ENCODE data around the gene CA5A. TPM values are rescaled to one million over a fixed set of nuclear protein-coding genes. Genes with fewer than 3 reads are reported as not detected.

The CA5A gene
- total RNA-seq, 4 donors from 2014 or later = not detected

DNA sequence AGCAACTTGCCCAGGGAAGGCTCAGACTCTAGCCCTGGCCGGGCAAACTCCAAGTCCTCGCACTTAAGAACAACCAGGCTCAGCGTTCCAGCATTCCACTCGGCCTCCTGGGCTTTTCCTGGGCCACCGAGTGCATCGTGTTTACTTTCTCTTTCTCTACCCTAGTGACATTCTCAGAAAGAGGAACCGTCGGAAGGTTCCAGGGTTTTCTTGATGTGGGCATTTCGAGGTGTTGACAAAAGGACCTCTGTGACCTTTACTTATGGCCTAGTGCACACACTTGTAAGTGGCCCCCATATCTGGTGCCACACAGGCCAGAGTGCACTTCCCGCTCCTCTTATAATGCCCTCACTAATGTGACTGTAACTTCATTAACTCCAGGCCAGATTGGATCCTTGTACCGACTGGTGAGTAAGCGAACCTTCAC is 11.8 kb upstream of the CA5A start:
- 82% methylated on average over 12 of the region's 12 CpGs for WGBS
- no peak for TF ChIP-seq POLR2A (IDR thresholded peaks at IDR 0.05; ENCODE audit: low read depth)
- TF ChIP-seq EP300 (IDR thresholded peaks at IDR 0.05) = no peak
- TF ChIP-seq, protein P1, sequence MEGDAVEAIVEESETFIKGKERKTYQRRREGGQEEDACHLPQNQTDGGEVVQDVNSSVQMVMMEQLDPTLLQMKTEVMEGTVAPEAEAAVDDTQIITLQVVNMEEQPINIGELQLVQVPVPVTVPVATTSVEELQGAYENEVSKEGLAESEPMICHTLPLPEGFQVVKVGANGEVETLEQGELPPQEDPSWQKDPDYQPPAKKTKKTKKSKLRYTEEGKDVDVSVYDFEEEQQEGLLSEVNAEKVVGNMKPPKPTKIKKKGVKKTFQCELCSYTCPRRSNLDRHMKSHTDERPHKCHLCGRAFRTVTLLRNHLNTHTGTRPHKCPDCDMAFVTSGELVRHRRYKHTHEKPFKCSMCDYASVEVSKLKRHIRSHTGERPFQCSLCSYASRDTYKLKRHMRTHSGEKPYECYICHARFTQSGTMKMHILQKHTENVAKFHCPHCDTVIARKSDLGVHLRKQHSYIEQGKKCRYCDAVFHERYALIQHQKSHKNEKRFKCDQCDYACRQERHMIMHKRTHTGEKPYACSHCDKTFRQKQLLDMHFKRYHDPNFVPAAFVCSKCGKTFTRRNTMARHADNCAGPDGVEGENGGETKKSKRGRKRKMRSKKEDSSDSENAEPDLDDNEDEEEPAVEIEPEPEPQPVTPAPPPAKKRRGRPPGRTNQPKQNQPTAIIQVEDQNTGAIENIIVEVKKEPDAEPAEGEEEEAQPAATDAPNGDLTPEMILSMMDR (IDR thresholded peaks at IDR 0.05) = no peak
- no peak for TF ChIP-seq POLR2AphosphoS5 (IDR thresholded peaks at IDR 0.05)
- Histone ChIP-seq H3K4me1 (peaks cover 24 to 29% (median 25%) of the 10 kb centered on the region in 4 donors), H3K27me3 (no peaks in the 10 kb centered on the region), H3K36me3 (peaks cover 0 to under 1% (median 0%) of the 10 kb centered on the region in 4 donors), H3K9me3 (no peaks in the 10 kb centered on the region), H3K27ac (replicated peaks in 1 of 4) (no peak overlapping the region), H3K4me3 (no peak overlapping the region)
- intact Hi-C loops (cut with DNase I) = no loop called here
- no peak for DNase-seq (ENCODE audit: extremely low spot score)

DNA sequence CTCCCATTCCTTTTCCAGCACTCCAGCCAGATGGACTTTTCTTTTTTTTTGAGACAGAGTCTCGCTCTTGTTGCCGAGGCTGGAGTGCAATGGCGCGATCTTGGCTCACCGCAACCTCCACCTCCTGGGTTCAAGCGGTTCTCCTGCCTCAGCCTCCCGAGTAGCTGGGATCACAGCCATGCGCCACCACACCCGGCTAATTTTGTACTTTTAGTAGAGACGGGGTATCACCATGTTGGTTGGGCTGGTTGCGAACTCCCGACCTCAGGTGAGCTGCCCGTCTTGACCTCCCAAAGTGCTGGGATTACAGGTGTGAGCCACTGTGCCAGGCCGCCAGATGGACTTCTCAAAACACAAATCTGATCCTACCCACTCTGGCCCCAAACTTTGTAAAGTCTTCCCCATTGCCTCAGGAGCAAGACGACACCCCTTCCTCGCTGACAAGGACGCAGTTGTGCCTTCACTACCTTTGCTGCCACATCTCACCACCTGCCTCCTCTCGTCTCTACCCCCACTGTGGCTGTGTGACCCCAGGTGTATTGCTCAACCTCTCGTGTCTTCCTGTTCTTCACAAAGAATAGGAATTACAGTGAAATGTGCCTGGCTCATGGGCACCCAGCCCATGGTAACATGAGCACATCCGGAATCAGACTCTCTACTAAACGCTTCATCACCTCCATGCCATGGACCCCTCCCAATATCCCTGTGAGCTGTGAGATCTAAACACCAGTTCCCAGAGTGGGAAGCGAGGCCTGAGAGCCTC is 11.2 kb upstream of the CA5A start:
- 92% methylated on average over 22 of the region's 22 CpGs for WGBS
- peaks cover 18 to 23% (median 19%) of the 10 kb centered on the region in 4 donors for H3K4me1 ChIP-seq
- TF ChIP-seq EP300 (IDR thresholded peaks at IDR 0.05) (no peak), POLR2AphosphoS5 (IDR thresholded peaks at IDR 0.05) (no peak), POLR2A (IDR thresholded peaks at IDR 0.05; ENCODE audit: low read depth) (no peak)
- TF ChIP-seq, protein P1 (IDR thresholded peaks at IDR 0.05) = no peak
- H3K9me3 ChIP-seq = no peaks in the 10 kb centered on the region
- DNase-seq (ENCODE audit: extremely low spot score) = no peak
- H3K36me3 ChIP-seq = no peaks in the 10 kb centered on the region
- H3K27me3 ChIP-seq = no peaks in the 10 kb centered on the region
- H3K27ac ChIP-seq (replicated peaks in 1 of 4) = no peak overlapping the region
- intact Hi-C loops (cut with DNase I) = no loop called here
- H3K4me3 ChIP-seq = no peak overlapping the region

DNA sequence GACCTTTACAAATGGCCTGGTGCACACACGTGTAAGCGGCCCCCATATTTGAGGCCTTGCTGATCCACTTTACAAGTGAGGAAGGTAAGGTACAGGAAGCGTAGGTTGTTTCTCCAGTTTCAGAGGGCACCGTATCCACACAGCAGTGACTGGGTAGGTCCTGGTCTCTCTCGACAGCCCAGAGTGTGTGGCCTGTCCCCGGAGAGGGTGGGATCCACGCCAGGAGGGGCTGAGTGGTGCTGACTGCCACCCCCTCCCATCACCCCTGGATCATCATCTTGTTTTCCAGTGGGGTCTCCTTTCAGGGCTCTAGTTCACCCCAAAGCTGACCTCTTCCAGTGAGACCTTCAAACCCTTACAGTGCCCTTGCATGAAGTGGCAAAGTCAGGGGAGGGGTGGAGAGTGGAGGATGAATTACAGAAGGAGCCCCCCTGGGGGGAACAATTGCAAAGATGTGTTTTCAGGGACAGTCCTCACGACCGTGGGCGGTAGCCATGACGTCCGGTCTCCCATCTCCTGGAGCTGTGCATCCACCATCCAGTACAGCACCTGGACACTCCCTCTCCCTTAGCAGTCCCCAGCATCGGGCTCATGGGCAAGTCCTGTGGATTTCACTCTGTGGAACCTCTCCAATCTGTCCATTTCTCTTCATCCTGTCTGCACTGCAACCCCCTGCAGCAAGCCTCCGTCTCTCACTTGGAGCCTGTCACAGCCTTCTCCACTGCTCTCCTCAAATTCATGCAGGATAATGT is 10.4 kb upstream of the CA5A start:
- no peaks in the 10 kb centered on the region for H3K27me3 ChIP-seq
- no peak overlapping the region for H3K27ac ChIP-seq (replicated peaks in 1 of 4)
- TF ChIP-seq EP300 (IDR thresholded peaks at IDR 0.05) = no peak
- TF ChIP-seq, protein P1 (IDR thresholded peaks at IDR 0.05) = no peak
- no peak for TF ChIP-seq POLR2AphosphoS5 (IDR thresholded peaks at IDR 0.05)
- TF ChIP-seq POLR2A (IDR thresholded peaks at IDR 0.05; ENCODE audit: low read depth) = no peak
- H3K9me3 ChIP-seq = no peaks in the 10 kb centered on the region
- H3K4me1 ChIP-seq = peaks cover 10 to 16% (median 15%) of the 10 kb centered on the region in 4 donors
- no peaks in the 10 kb centered on the region for H3K36me3 ChIP-seq
- DNase-seq (ENCODE audit: extremely low spot score) = no peak
- H3K4me3 ChIP-seq = no peak overlapping the region
- WGBS = 87% methylated on average over 14 of the region's 14 CpGs
- intact Hi-C loops (cut with DNase I) = no loop called here

DNA sequence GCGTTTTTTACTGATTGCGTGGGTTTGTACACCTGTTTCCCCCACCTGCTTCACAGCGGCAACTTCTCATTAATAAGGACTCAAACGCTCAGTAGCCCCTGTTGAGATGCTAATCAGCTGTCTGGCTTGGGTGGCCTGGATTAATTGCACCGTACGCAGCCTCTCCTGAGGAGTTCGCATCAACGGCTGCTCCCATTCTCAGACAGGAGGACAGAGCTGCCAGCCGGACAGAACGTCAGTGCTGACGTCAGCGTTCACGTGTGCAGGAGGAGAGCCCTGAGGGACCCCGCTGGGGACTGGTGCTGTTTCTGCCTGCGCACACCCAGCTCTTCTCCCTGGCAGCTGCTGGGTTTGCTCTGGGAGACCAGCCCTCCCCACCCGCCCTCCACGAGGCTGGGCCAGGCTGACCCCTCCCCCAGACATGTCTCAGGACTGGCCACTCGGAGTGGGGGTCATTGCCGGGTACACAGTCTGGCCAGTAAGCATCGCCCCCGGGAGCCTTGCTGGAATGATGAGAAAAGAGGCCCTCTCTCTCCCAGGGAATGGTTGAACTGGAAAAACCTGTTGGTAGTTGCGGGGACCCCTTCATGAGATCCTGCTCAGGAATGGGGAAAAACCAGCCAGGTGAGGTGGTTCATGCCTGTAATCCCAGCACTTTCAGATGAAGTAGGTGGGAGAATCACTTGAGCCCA is 9.2 kb upstream of the CA5A start:
- no peaks in the 10 kb centered on the region for H3K9me3 ChIP-seq
- TF ChIP-seq, protein P1 (IDR thresholded peaks at IDR 0.05) = no peak
- TF ChIP-seq POLR2AphosphoS5 (IDR thresholded peaks at IDR 0.05) (peak; percentile 80 to 81), POLR2A (IDR thresholded peaks at IDR 0.05; ENCODE audit: low read depth) (no peak)
- peak overlapping the region; percentile 70 to 80 (median 78) for H3K27ac ChIP-seq (replicated peaks in 1 of 4)
- no peaks in the 10 kb centered on the region for H3K27me3 ChIP-seq
- peak overlapping the region; percentile 39 to 59 (median 48) for H3K4me3 ChIP-seq
- H3K4me1 ChIP-seq = peaks cover 9 to 14% (median 14%) of the 10 kb centered on the region in 4 donors
- no peaks in the 10 kb centered on the region for H3K36me3 ChIP-seq
- intact Hi-C loops (cut with DNase I) = no loop called here
- DNase-seq (ENCODE audit: extremely low spot score) = no peak
- 48% methylated on average over 7 of the region's 22 CpGs for WGBS

Data from esophagus muscularis mucosa (tissue), 4 donors.